ENCODE results near the gene ARF4. TPM values are rescaled to one million over a fixed set of nuclear protein-coding genes. Genes with fewer than 3 reads are reported as not detected.
"Not testable (repeated sequence)": the region's sequence is repeated elsewhere in the genome, so short reads cannot be mapped to it uniquely, and the experiment has no call there.

Gene ARF4
- total and polyA plus RNA-seq, 7 donors: 37.7 to 127 (median 54.3) TPM

- peaks cover 2 to 89% of the 10 kb centered on the region in 2 donors for H3K36me3 ChIP-seq (ENCODE audit: insufficient read depth in 1 of 2, low read depth in 1 of 2)
- no peaks in the 10 kb centered on the region for H3K9me3 ChIP-seq
- H3K27me3 ChIP-seq (ENCODE audit: insufficient read depth in 3 of 3, low read length in 2 of 3): no peaks in the 10 kb centered on the region
- no peak for TF ChIP-seq CTCF (IDR thresholded peaks at IDR 0.05)
- no peak overlapping the region for H3K4me3 ChIP-seq
- ATAC-seq (peak in 3 of 4 donors; percentile 27 to 79 (median 56)), DNase-seq (no peak)
- no peaks in the 10 kb centered on the region for H3K4me1 ChIP-seq
- H3K27ac ChIP-seq: no peak overlapping the region
- intact Hi-C loops (cut with DNase I): no loop called here
- WGBS, 3 donors: 32 to 45% (median 32%) methylated on average over 6 of the region's 6 CpGs
Measured at GRCh38 chr3:57627976-57628375, 30.8 kb upstream of the ARF4 start.

- Histone ChIP-seq H3K27me3 (ENCODE audit: insufficient read depth in 3 of 3, low read length in 2 of 3) (no peaks in the 10 kb centered on the region), H3K36me3 (ENCODE audit: insufficient read depth in 1 of 2, low read depth in 1 of 2) (peaks cover 2 to 71% of the 10 kb centered on the region in 2 donors), H3K4me3 (no peak overlapping the region), H3K4me1 (no peaks in the 10 kb centered on the region), H3K9me3 (no peaks in the 10 kb centered on the region), H3K27ac (no peak overlapping the region)
- no peak for TF ChIP-seq CTCF (IDR thresholded peaks at IDR 0.05)
- ATAC-seq (no peak), DNase-seq (no peak)
- 92 to 96% (median 95%) methylated on average over 3 of the region's 3 CpGs for WGBS, 3 donors
- intact Hi-C loops (cut with DNase I): no loop called here
Measured at GRCh38 chr3:57624801-57625200, 27.7 kb upstream of the ARF4 start.

DNA sequence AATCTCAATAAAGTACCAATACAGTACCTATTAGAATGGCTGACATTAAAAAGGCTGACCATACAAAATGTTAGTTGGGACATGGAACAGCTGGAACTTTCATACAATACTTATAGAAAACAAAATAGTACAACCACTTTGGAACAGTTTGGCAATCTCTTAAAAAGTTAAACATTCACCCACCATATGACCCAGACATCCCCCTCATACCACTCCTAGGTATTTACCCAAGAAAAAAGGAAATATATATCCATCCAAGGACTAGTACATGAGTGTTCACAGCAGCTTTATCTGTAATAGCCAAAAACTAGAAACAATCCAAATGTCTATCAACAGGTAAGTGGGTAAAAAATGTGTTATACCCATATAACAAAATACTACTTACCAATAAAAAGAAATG, 25.2 kb upstream of the ARF4 start:
- no peaks in the 10 kb centered on the region for H3K27me3 ChIP-seq (ENCODE audit: insufficient read depth in 3 of 3, low read length in 2 of 3)
- no peak overlapping the region for H3K4me3 ChIP-seq
- ATAC-seq: no peak
- TF ChIP-seq CTCF (IDR thresholded peaks at IDR 0.05): no peak
- no peaks in the 10 kb centered on the region for H3K9me3 ChIP-seq
- H3K4me1 ChIP-seq: no peaks in the 10 kb centered on the region
- H3K36me3 ChIP-seq (ENCODE audit: insufficient read depth in 1 of 2, low read depth in 1 of 2): peaks cover 2 to 46% of the 10 kb centered on the region in 2 donors
- intact Hi-C loops (cut with DNase I): no loop called here
- no peak overlapping the region for H3K27ac ChIP-seq
- no peak for DNase-seq

DNA sequence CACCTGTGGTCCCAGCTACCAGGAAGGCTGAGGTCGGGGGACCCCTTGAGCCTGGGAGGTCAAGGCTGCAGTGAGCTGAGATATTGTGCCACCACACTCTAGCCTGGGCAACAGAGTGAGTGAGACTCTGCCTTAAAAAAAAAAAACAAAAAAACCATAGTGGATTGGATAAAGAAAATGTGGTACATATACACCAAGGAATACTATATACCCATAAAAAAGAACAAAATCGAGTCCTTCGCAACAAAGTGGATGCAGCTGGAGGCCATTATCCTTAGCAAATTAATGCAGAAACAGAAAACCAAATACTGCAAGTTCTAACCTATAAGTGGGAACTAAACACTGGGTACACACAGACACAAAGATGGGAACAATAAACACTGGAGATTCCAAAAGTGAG, 20.6 kb upstream of the ARF4 start:
- Histone ChIP-seq H3K4me3 (no peak overlapping the region), H3K4me1 (no peaks in the 10 kb centered on the region), H3K27ac (no peak overlapping the region), H3K9me3 (no peaks in the 10 kb centered on the region), H3K27me3 (ENCODE audit: insufficient read depth in 3 of 3, low read length in 2 of 3) (no peaks in the 10 kb centered on the region), H3K36me3 (ENCODE audit: insufficient read depth in 1 of 2, low read depth in 1 of 2) (peaks cover 0 to 3% of the 10 kb centered on the region in 2 donors)
- DNase-seq: no peak
- 98 to 100% (median 99%) methylated on average over 3 of the region's 3 CpGs for WGBS, 3 donors
- no peak for TF ChIP-seq CTCF (IDR thresholded peaks at IDR 0.05)
- intact Hi-C loops (cut with DNase I): no loop called here
- no peak for ATAC-seq

DNA sequence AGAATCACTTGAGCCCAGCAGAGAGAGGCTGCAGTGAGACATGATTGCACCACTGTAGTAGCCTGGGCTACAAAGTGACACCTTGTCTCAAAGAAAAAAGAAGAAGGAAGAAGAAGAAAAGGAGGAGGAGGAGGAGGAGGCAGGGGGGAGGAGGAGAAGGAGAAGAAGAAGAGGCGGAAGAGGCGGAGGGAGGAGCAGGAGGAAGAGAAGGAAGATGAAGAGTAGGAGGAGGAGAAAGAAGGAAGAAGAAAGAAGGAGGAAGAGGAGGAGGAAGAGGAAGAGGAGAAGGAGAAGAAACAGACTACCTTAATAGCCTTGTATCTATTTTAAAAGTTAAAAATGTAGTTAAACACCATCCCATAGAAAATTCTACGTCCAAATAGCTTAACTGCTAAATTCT, 19.1 kb upstream of the ARF4 start:
- TF ChIP-seq CTCF (IDR thresholded peaks at IDR 0.05): no peak
- H3K27ac ChIP-seq: no peak overlapping the region
- H3K36me3 ChIP-seq (ENCODE audit: insufficient read depth in 1 of 2, low read depth in 1 of 2): no peaks in the 10 kb centered on the region
- intact Hi-C loops (cut with DNase I): no loop called here
- no peaks in the 10 kb centered on the region for H3K9me3 ChIP-seq
- no peak for DNase-seq
- no peaks in the 10 kb centered on the region for H3K27me3 ChIP-seq (ENCODE audit: insufficient read depth in 3 of 3, low read length in 2 of 3)
- 63 to 90% (median 77%) methylated on average over 3 of the region's 3 CpGs for WGBS, 3 donors
- no peak overlapping the region for H3K4me3 ChIP-seq
- no peaks in the 10 kb centered on the region for H3K4me1 ChIP-seq
- ATAC-seq: no peak

DNA sequence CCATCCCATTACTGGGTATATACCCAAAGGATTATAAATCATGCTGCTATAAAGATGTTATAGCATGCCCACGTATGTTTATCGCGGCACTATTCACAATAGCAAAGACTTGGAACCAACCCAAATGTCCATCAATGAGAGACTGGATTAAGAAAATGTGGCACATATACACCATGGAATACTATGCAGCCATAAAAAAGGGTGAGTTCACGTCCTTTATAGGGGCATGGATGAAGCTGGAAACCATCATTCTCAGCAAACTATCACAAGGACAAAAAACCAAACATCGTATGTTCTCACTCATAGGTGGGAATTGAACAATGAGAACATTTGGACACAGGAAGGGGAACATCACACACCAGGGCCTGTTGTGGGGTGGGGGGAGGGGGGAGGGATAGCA, 14.7 kb upstream of the ARF4 start:
- H3K9me3 ChIP-seq; H3K27ac ChIP-seq; ATAC-seq; H3K27me3 ChIP-seq (ENCODE audit: insufficient read depth in 3 of 3, low read length in 2 of 3); H3K36me3 ChIP-seq (ENCODE audit: insufficient read depth in 1 of 2, low read depth in 1 of 2); DNase-seq; H3K4me3 ChIP-seq; intact Hi-C loops (cut with DNase I); H3K4me1 ChIP-seq: not testable (repeated sequence)
- 96 to 97% (median 97%) methylated on average over 4 to 5 of the region's 5 CpGs for WGBS, 3 donors

Measured in psoas muscle (tissue), 8 donors.